ENCODE results near the gene RANBP10.

DNA sequence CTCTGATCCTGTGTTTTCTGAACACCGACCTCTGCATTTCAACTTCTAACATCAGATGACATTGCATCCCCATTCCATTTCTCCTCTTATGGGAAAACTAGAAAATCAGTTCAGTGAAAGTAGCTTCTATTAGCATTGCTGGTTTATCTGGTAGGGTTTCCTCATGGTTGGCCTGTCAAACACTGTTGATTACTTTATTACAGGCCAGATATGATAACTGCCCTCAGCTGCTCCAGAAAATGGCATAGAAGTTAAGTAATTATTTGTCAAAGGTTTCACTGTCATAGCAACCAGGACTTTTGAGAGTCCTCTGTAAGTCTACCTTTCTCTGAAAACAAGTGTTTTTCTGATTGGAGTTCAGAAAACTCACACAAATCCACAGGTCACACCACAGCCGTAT lies 90.3 kb downstream of the RANBP10 start:
- TF ChIP-seq GATA2 (IDR thresholded peaks at IDR 0.05; ENCODE audit: low read depth, low read length) (no peak), GATA3 (IDR thresholded peaks at IDR 0.05; ENCODE audit: low read depth, low read length) (no peak)

All from SH-SY5Y (cell line).